NCI-H2081 (cell line): Measurements from ENCODE around the gene KSR2.
"Not testable (repeated sequence)": the region's sequence is repeated elsewhere in the genome, so short reads cannot be mapped to it uniquely, and the experiment has no call there.

Source experiments
- DNase-seq, 2 experiments: peaks; one replicate each; lab custom pipeline; 2025; lab: John Stamatoyannopoulos, UW

KSR2 gene

DNA sequence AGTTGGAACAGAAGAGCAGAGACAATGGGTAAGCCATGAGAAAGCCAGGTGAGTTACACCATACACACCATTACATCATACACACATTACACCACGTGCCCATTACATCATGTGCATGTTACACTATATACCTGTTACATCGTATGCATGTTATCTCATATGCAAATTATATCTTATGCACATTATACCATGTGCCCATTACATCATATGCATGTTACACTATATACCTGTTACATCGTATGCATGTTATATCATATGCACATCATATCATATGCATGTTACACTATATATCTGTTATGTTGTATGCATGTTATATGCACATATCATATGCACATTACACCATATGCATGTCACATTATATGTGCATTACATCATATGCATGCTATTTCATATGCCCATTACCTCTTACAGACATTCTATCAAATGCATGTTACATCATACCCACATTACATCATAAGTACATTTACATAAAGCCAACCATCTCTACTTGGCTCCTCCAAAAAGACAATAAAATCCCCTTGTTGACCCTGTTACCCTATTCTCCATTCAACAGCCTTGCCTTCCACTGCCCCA lies 207.2 kb downstream of the KSR2 start:
- no peak for DNase-seq

GRCh38 chr12:117760990-117761389 lies 207.8 kb downstream of the KSR2 start:
- DNase-seq, result no peak

- no peak for DNase-seq
These were observed 218.1 kb downstream of the KSR2 start for GRCh38 chr12:117750657-117751056.

DNA sequence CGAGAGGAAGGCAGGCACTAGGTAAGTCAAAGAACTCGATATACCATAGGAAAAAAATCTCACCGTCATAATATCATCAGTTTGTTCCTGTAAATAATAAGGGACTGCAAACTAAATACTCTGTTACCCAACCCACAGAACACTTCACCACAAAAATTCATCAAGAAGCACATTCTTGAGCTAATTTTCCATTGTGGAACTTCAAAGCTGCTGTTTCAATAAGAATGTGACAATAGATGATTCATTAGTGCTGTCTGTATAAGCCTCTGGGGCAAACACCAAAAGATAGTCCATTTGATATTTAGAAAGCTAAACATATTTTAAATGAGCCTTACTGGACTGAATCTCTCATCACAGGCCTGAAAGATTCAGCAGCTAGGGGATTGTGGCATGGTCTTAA lies 219.4 kb downstream of the KSR2 start:
- no peak for DNase-seq

DNA sequence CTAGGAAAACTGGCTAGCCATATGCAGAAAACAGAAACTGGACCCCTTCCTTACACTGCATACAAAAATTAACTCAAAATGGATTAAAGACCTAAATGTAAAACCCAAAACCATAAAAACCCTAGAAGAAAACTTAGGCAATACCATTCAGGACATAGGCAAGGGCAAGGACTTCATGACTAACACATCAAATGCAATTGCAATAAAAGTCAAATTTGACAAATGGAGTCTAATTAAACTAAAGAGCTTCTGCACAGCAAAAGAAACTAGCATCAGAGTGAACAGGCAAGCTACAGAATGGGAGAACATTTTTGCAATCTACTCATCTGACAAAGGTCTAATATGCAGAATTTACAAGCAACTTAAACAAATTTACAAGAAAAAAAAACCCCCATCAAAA lies 222.4 kb downstream of the KSR2 start:
- not testable (repeated sequence) for DNase-seq

DNA sequence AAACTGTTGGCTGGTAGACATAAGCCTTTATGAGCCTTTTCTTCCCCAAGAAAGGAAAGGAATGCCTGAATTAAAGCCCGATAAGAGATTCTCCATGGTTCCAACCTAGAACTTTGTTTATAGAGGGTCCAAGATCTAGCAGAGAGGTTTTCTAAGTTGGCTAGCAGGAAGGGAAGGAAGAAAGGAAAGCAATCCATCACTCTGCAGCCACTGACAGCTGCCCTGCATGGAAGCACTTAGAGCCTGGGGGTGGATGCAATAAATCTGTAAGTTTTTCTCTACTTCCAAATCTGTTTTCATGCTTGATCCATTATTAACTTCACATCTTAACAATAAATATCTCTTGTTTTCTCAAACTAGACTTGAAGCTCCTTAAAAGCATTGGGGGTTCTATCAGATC lies 224.4 kb downstream of the KSR2 start:
- no peak for DNase-seq

GRCh38 chr12:117743761-117744160 lies 225.0 kb downstream of the KSR2 start:
- no peak for DNase-seq

DNA sequence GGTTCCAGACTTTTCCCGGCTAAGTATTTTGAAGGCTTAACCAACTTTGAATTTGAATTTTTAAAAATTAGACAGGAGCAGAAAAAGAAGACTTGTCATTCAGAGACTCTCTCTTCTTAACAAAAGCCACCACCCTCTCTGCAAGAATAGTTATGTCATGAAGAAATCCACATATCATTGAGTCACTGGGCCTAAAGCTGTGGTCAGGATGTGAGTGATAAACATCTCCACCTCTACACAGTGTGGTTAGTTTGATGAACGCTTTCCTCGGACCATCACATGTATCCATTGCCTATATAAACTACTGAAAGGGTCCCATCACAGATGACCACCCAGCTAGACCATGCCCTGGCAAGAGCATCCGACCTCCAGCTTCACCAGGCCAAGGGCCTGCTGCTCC lies 226.1 kb downstream of the KSR2 start:
- no peak for DNase-seq

- no peak for DNase-seq
These were observed 230.6 kb downstream of the KSR2 start for GRCh38 chr12:117738233-117738632.

DNA sequence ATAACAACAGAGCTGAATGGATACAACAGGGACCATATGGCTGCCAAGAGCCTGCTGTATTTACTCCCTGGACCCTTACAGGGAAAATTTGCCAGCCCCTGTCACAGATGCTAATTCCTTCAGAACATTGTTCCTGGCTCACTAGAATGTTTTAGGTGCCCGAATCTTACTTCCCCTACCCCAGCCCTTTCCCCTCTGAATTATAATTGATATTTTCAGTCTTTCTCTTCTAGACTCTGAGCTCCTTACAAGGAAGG lies 235.3 kb downstream of the KSR2 start:
- no peak for DNase-seq

- no peak for DNase-seq
These were observed 235.8 kb downstream of the KSR2 start for GRCh38 chr12:117732761-117733548.

- not testable (repeated sequence) for DNase-seq
These were observed 237.7 kb downstream of the KSR2 start for GRCh38 chr12:117731131-117731530.

DNA sequence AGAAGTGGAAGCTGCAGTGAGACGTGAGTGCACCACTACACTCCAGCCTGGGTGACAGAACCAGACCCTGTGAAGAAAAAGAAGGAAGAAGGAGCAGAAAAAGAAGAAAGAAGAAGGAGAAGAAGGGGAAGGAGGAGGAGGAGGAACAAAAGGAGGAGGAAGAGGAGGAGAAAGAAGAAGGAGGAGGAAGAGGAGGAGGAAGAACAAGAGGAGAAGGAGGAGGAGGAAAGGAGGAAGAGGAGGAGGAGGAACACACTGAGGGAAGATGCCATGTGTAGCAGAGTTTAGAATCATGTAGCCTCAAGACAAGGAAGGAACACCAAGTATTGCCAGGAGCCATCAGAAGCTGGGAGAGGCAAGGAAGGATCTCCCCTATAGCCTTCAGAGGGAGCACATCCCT lies 241.5 kb downstream of the KSR2 start:
- no peak for DNase-seq

- DNase-seq, result no peak
These were observed 244.2 kb downstream of the KSR2 start for GRCh38 chr12:117724543-117724942.

GRCh38 chr12:117718559-117718958 lies 250.2 kb downstream of the KSR2 start:
- DNase-seq, result no peak

DNA sequence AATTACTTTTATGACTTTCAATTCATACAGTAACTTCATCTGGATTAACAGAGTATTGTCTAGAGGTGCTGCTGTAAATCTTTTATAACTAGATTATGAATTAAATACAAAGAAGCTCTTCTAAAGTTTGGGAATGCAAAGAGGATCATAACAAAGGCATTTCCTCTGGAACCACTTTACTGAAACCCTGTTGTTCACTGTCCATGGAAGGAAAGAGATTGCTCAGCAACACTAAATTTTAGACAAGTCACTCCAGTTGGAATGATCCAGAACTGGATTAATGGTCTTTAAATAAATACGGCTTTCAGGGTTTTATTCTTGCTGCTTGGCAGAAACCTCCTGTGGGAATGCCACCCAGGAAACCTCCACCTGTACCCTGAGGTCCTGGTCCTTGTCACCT lies 250.6 kb downstream of the KSR2 start:
- DNase-seq, result no peak

- DNase-seq, result no peak
These were observed 254.6 kb downstream of the KSR2 start for GRCh38 chr12:117714203-117714602.

DNA sequence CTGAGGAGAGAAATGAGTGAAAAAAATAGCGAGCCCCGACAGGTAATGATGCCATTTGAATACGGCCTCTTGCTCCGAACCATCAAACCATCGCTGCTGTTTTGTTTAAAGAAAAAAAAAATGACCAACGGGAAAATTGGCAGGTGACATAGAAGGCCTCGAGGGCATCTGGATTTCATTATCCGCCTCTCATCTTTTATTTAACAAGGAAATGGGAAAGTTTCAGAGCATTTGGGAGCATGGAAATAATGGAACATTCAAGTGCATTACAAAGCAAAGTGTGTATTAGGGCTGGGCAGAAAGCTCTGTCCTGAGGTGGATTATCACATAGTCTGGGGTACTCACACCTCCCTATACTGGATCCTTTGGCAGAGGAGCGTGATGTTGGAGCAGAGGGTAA lies 258.7 kb downstream of the KSR2 start:
- no peak for DNase-seq

GRCh38 chr12:117707861-117708260 lies 260.9 kb downstream of the KSR2 start:
- DNase-seq, result no peak

- no peak for DNase-seq
These were observed 265.2 kb downstream of the KSR2 start for GRCh38 chr12:117703584-117703983.

GRCh38 chr12:117702741-117703140 lies 266.0 kb downstream of the KSR2 start:
- no peak for DNase-seq

- no peak for DNase-seq
These were observed 269.2 kb downstream of the KSR2 start for GRCh38 chr12:117699575-117699974.

DNA sequence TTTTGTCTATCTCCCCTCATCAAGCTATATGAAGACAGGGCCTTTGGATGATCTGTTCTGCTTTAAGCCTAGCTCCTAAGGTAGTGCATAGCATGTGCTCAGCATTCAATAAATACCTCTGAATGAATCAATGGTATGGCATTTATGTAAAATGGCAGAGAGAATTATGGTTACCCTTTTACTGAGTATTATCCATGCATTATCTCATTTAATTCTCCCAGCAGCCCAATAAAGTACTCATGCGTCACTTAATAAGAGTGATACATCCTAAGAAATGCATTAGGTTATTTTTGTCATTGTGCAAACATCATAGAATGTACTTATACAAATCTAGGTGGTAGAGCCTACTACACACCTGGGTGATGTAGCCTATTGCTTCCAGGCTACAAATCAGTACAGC lies 269.7 kb downstream of the KSR2 start:
- DNase-seq, result no peak

GRCh38 chr12:117695956-117696355 lies 272.8 kb downstream of the KSR2 start:
- DNase-seq, result no peak
